DMS114 treated with DMSO at 0.1 percent for 48 hours (cell line): ENCODE results near the gene LTK.
A peak's percentile ranks its signal among the peaks of the same experiment; 100 is the strongest.
"Not testable (repeated sequence)": the region's sequence is repeated elsewhere in the genome, so short reads cannot be mapped to it uniquely, and the experiment has no call there.

Experiments
- DNase-seq: peaks from one replicate; lab custom pipeline; 2025; ENCODE audit not compliant: unreplicated experiment; lab: John Stamatoyannopoulos, UW

LTK gene

DNA sequence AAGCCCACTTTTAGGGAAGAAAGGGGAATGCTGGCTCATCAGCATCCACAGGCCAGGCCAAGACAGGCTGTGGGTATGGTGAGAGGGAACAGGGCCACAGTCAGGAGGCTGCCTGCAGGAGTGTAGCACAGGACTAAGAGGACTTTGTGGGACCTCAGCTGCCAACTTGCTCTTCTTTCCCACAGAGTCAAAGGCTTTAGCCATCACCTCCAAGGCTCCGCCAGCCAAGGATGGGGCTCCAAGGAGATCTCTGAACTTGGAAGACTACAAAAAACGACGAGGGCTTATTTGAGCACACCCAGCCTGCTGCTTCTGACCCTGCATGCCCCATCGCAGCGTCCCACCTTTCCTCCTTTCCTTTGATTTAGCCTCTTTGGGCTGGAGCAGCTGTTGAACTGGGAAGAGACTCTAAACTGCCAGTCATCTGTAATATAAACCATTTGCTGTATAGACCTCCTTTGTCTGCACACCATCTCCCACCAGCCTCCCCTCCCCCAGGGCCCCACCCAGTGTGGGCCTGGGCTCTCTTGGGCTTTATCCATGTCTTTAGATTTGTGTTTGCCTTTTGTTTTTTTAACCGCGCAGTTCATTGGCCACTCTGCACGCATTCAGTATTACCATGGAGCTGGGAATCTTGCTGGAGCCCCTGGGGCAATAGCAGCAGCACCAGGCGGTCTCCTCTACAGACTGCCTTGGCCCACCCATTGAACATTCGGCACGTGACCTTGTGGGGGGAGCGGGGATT lies 33.1 kb downstream of the LTK start:
- DNase-seq = no peak

DNA sequence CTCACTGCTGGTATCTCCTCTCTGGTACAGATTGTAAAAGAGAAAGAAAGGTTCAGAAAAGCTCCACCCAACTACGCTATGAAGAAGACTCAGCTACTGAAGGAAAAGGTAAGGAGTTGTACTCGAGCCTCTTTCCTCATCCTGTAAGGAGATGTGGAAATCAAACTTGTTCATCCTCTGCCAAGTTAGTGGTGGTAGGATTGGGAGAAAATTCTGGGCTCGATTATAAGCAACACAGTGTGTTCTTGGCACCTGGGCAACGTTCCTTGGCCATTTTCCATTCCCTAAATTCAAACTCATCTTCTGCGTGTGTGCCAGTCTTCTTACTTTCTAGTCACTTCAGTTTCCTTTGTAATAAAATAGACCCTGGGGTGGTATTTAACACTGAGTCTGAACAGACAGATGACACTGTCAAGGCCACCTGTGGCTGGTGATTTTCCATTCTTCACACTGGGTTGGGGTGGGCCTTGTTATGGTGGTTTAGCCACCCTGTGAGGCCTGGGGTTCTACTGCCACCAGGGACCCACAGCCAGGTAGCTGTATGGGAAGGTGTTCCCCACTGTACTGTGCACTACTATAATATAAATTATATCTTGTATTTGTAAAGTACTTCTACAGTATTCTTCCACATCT lies 37.1 kb downstream of the LTK start:
- DNase-seq = no peak

DNA sequence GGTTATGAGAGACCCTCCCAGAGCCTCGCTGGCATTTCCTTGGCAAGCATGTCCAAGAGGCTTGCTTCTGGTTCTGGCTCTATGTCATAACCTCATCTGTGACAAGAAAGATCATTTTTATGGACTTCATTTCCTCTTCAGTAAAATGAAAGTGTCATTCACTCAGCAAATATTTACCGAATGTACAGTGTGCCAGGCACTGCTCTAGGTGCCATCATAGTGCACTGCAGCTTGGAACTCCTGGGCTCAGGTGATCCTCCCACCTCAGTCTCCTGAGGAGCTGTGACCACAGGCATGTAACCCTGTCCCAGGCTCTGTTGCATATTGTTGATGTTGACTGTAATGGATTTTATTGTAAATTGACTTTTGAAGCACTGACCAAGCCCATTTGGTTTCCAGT lies 38.7 kb downstream of the LTK start:
- DNase-seq = no peak

DNA sequence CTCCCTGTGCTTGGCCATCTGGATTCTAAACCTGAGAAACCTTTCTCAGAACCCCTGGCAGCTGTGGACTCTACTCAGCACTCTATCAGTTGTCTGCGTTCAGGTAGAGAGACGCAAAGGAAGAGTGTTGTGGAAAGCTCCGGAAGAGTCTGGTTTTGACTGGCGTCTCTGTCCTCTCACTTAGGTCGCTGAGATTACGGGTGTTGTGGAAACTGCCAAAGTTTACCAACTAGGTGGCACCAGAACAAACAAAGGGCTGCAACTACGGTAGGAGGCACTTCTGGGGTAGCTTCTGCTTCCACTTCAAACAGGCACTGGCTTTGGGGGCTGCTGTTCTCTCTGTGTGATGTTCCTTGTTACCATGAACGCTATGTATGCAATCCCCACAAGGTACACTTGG lies 39.2 kb downstream of the LTK start:
- DNase-seq = no peak

DNA sequence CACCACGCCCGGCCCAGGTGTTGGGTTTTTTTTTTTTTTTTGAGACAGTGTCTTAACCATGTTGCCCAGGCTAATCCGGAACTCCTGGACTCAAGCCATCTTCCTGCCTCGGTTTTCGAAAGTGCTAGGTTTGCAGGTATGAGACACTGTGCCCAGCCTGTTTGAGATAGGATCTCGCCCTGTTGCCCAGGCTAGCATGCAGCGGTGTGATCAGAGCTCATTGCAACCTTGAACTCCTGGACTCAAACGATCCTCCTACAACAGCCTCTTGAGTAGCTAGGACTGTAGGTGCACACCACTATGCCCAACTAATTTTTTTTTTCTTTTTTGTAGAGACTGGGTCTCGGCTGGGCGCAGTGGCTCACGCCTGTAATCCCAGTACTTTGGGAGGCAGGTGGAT lies 40.2 kb downstream of the LTK start:
- DNase-seq = no peak

DNA sequence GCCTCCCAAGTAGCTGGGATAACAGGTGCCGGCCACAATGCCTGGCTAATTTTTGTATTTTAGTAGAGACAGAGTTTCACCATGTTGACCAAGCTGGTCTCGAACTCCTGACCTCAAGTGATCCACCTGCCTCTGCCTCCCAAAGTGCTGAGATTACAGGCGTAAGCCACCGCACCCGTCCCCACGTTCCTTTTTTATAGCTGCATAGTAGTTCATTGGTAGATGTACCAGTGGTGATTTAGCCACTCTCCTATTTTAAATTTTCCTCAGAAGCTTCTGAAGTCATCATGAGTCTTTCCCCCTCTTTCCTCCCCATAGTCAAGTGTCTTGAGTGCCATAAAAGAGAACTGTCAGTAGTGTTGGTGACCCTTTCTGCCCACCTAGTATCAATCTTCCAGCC lies 44.0 kb downstream of the LTK start:
- DNase-seq = not testable (repeated sequence)

DNA sequence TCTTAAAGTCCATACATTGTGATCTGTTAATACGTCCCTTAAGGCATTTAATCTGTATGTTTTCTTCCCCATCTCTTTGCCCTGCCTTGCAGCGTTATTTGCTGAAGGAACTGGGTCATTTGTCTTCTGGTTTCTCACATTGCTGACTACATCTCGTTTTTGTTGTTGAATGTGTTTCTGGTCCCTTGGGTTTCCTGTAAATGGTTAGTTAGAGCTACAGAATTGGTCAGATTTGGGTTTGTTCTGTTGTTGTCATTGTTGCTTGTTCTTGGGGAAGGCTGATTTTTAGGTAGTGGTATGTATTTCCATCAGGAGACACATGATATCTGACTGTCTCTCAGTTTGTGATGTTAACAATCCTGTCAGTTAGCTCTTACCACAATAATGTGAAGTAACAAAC lies 46.9 kb downstream of the LTK start:
- no peak for DNase-seq

DNA sequence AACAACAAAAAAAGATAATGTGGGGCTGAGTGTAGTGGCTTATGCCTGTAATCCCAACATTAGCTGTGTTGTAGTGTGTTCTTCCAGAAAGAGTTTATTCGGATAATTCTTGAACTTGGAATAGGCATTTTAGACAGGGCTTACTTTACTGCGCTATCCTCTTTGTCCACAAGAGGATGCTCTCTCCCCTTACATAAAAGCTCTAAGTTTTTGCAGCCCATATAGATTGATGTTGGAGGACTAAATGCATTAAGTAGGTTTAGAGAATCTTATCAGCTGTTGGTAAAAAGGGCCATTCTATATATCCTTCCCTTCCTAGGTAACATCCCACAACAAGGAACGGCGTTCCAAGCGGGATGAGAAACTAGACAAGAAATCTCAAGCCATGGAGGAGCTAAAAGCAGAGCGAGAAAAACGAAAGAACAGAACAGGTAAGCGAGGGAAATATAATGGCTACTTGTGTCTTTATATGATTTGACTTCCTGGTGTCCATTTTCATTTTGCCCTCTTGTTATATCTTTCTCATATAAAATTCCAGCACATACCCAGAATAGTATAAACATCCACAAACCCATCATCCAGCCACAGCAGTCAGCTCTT lies 47.7 kb downstream of the LTK start:
- peak; percentile 30 for DNase-seq

DNA sequence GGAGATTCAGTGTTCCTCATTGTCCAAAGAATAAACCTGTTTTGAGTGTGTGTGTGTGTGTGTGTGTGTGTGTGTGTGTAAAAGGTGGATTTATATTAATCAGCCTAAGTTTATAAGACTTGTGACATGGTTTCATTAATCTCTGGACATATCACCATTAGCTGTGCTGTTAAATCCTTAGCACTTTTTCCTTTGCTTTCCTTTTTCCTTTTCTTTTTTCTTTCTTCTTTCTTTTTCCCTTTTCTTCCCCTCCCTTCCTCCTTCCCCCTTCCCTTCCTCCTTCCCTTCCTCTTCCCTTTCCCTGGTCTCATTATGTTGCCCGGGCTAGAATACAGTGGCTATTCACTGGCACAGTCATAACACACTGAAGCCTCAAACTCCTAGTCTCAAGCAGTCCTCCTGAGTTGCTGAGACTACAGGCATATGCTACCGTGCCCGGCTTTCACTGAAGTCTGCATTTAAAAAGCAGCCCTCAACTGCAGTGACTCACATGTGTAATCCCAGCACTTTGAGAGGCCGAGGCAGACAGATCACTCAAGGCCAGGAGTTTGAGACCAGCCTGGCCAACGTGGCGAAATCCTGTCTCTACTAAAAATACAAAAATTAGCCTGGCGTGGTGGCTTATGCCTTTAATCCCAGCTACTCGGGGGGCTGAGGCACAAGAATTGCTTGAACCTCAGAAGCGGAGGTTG lies 48.6 kb downstream of the LTK start:
- no peak for DNase-seq

DNA sequence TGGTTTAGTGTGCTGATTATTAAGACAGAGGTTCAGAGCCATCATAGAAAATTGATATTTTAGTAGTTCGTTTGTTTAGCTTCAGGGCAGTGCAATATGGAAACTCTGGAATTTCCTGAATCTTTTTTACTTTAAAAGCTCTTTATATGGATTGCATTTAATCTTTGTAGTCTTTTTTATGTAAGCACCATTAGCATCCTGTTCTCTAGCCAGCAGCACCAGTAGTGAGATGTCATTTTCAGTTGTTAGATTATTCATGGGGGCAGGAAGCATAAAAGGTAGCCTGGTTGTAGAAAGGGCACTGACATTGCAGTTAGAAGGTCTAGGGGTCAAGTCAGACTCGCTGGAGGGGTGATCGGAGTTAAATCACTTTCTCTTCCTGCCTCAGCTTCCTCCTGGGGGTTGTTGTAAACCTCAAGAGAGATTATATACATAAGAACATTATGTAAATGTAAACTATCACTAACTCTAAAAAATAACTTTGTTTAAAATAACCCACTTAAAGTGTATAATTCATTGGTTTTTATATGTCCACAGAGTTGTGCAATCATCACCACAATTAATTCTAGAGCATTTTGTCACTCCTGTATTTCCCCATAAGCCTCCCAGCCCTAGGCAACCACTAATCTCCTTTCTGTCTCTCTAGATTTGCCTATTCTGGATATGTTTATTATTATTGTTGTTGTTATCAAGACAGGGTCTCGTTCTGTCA lies 51.4 kb downstream of the LTK start:
- DNase-seq = no peak
